ENCODE data around the gene MAML2. TPM values are rescaled to one million over a fixed set of nuclear protein-coding genes. Genes with fewer than 3 reads are reported as not detected.

Gene MAML2
- total RNA-seq, 1 experiment from 2014 or later: 2.7 TPM

DNA sequence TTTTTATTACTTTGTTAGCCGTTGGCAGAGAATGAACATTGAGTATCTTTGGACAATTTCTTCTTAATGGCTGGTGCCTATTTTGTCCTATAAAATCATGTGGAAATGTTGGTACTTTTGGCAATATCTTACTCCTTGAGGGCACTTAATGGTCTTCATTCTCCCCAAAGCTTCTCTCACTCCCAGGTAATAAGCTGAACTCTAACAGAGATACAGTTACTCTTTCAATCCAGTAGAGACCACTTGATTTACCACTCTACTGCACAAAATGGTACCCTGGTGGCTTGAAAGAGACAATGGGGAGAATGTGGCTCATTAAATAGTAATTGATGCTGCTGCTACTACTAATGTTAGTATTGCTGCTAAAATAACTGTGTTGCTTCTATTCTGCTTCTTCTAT lies 53.0 kb downstream of the MAML2 start:
- Histone ChIP-seq H3K4ac (ENCODE audit: low read depth, low read length) (no peak overlapping the region), H2BK5ac (ENCODE audit: insufficient read length, low read length) (no peak overlapping the region), H2BK20ac (ENCODE audit: low read depth, low read length, poor library complexity, severe bottlenecking) (no peak overlapping the region), H3K14ac (ENCODE audit: insufficient read depth, low read length) (no peak overlapping the region), H4K8ac (replicated peaks; ENCODE audit: insufficient read length, low read depth, low read length) (no peak overlapping the region), H3K4me1 (ENCODE audit: insufficient read depth, low read length) (no peaks in the 10 kb centered on the region), H2AFZ (ENCODE audit: low read length) (no peak overlapping the region), H2BK12ac (ENCODE audit: insufficient read length, low read depth, low read length) (no peak overlapping the region), H2AK5ac (ENCODE audit: insufficient read length, low read length) (no peak overlapping the region), H4K20me1 (ENCODE audit: control insufficient read depth, insufficient read depth, insufficient read length) (no peaks in the 10 kb centered on the region), H3K18ac (ENCODE audit: insufficient read length, low read depth, low read length) (no peak overlapping the region), H4K5ac (ENCODE audit: insufficient read length, low read depth, low read length) (no peak overlapping the region), H3K9ac (ENCODE audit: extremely low read depth, insufficient read length, low read length) (no peak overlapping the region), H2BK15ac (ENCODE audit: low read depth, low read length) (no peak overlapping the region), H3K27ac (ENCODE audit: insufficient read length, low read depth, low read length) (no peak overlapping the region), H2BK120ac (ENCODE audit: low read depth, low read length, poor library complexity, severe bottlenecking) (no peak overlapping the region), H3K9me3 (ENCODE audit: control insufficient read depth, low read depth, low read length) (no peaks in the 10 kb centered on the region), H3K27me3 (ENCODE audit: insufficient read depth, low read length) (no peaks in the 10 kb centered on the region), H3T11ph (ENCODE audit: low read length) (no peak overlapping the region), H3K4me2 (ENCODE audit: insufficient read depth, insufficient read length, low read length) (no peak overlapping the region), H3K79me1 (ENCODE audit: insufficient read depth, low read depth, low read length, poor library complexity, severe bottlenecking) (no peaks in the 10 kb centered on the region), H3K79me2 (ENCODE audit: insufficient read depth, low read length) (no peaks in the 10 kb centered on the region), H3K56ac (ENCODE audit: insufficient read length, low read depth, low read length) (no peak overlapping the region), H3K23me2 (ENCODE audit: insufficient read length, low read depth, low read length, poor library complexity, severe bottlenecking) (no peaks in the 10 kb centered on the region), H4K91ac (ENCODE audit: insufficient read length, low read depth, low read length) (no peak overlapping the region), H3K23ac (ENCODE audit: insufficient read length, low read depth, low read length) (no peak overlapping the region)
- no peaks in the 10 kb centered on the region for H3K4me1 Mint-ChIP-seq
- TF ChIP-seq, protein P1, sequence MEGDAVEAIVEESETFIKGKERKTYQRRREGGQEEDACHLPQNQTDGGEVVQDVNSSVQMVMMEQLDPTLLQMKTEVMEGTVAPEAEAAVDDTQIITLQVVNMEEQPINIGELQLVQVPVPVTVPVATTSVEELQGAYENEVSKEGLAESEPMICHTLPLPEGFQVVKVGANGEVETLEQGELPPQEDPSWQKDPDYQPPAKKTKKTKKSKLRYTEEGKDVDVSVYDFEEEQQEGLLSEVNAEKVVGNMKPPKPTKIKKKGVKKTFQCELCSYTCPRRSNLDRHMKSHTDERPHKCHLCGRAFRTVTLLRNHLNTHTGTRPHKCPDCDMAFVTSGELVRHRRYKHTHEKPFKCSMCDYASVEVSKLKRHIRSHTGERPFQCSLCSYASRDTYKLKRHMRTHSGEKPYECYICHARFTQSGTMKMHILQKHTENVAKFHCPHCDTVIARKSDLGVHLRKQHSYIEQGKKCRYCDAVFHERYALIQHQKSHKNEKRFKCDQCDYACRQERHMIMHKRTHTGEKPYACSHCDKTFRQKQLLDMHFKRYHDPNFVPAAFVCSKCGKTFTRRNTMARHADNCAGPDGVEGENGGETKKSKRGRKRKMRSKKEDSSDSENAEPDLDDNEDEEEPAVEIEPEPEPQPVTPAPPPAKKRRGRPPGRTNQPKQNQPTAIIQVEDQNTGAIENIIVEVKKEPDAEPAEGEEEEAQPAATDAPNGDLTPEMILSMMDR (conservative IDR thresholded peaks at IDR 0.05): no peak
- no peak overlapping the region for H3K4me3 Mint-ChIP-seq
- no peaks in the 10 kb centered on the region for H3K27me3 Mint-ChIP-seq (ENCODE audit: low read depth)
- WGBS (ENCODE audit: extremely low coverage, insufficient read length, low lambda C conversion rate): no CpG with 5 or more reads among the region's 1 CpG
- peaks cover 0 to 1% (median 0%) of the 10 kb centered on the region in 3 experiments; a peak in 1 of 7 replicates for H3K36me3 Mint-ChIP-seq (ENCODE audit: insufficient read depth in 1 of 3, low read depth in 3 of 3)
- no peak overlapping the region for H3K27ac Mint-ChIP-seq
- H3K9me3 Mint-ChIP-seq: peaks cover 2% of the 10 kb centered on the region in 2 experiments; a peak in 1 of 5 replicates
- no peak for DNase-seq
